Measurements from ENCODE around the gene FABP6.

FABP6 gene

DNA sequence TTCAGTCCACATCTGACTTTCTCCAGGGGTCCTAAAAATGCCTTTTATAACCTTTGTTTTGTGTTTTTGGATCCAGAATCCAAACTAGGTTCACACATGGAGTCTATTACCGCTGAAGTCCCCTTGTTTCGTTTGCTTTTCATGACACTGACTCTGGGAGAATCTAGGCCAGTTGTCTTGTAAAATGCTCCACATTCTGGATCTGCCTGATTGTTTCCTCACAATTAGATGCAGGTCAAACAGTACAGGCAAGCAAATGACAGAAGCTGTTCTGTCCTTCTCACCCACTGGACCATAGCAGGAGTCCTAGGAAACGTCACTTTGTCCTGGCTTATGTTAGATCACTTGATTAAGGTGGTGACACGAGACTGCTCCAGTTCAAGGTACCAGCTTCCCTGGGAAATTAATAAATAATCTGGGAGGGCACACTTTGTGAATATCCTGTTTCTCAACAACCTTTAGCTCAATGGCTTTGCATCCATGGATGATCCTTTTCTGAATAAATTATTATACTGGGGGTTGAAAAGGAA is 34.1 kb downstream of the FABP6 start:
- DNase-seq = no peak

DNA sequence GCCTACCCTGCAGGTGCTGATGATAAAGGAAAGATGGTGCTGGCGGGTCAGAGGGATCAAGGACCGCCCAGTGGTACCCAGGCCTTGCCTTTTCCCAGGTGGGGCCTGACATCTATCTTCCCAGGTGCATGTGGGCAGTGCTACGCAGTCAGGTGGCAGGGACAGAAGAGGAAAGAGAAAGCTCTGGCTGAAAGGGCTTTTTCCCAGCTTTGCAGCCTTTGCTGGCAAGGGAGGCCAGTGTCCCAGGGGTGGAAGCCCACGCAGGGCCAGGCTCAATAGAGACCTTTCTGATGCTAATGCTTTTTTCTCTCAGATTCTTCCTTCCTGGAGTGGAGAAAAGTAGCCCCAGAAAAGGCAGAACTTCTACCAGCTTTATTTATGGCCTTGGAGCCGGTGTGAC is 36.7 kb downstream of the FABP6 start:
- DNase-seq = no peak

DNA sequence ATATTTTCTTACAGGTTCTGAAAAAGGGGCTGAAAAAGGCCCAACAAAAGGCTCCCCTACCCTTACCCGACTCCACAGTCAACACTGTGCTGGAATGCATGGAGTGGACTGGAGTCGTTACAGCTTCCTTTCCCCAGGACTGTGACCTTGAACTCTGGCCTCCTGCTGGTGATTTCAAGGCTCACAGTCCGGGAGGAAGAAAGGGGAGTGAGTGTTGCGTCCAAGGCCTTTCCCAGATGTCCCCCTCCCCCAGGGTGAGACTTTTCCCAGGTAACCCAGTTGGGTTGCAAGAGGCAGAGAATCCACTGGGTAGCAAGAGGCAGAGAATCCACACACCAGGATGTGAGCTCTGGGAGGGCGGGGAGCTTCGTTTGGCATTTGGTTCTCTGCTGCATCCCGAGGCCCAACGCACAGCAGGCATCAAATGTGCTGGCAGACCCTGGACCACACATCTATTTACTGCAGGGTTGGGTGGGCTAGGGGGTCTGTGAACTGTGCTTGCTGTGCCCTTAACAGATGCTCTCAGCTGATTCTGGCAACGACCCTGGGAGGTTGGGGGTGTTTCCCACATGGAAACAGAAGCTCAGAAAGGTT is 37.5 kb downstream of the FABP6 start:
- DNase-seq = no peak

DNA sequence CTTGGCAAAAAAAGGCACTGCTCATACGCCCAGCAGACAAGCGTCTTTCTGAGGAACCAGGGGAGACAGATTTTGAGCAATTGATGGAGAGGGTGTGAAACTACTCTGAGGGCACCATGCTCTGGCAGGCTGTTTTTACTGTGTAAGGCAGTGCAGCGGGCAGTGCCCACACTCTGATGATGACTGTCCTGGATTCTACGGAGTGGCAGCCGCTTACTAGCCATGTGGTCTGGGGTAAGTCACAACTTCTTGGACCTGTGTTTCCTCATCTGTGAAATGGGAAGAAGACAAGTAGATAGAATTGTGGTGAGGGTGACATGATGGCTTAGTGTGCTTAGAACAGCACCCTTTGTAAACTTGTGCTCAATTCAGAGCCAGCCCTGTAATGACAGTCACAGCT is 38.8 kb downstream of the FABP6 start:
- DNase-seq = no peak

DNA sequence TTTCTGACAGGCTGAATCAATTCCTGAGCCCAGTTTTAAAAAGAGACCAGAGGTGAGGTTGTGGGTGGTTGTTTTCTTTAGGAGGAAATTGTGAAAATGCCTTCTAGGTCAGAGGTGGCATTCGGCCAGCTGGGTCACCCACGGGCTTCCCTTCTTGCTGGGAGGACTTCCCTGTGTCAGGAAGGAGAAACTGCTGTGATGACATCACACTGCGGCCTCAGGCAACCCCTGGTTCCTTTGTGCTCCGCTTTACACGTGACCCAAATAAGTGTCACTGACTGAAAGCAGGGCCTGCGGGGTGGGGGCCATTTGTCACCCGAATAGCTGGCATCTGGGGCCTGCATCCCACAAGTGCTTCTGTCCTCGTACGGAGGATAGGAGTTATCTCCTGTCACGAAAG is 39.7 kb downstream of the FABP6 start:
- DNase-seq = no peak

DNA sequence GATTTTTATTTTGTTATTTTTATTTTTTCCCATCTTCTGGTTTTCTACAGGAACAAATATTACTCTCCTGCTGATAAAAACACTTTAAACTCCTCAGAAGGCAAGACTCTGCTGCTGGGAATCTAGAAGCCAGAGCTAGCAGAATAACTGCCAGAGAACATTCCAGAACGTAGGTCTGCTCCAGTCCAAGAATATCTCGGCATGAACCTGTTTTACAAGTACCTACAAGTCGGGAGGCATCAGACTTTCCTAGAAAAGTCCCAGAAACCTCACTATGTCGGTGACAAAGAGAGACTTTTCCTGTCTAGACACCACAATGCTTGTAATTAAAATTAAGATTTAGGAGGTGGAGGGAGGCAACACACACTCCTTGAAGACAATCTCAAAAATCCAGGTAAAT is 41.4 kb downstream of the FABP6 start:
- DNase-seq = no peak

DNA sequence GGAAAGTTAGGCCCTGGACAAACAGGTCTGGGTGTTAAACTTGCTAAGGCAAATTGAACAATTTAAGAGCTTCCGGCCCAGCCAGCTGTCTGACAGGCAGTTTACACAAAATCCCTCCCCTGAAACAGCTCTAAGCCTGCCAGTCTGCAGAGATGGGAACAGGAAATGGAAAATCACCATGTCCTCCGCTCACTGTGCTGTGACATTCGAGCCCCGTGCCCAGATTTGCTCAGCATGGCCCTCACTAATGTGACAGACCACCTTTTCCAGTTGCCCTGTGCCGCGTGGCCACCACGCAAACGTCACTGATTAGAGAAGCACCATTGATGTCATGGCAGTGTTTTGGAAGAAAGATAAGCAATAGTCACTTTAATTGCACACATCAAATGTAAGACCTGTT is 42.1 kb downstream of the FABP6 start:
- no peak for DNase-seq

DNA sequence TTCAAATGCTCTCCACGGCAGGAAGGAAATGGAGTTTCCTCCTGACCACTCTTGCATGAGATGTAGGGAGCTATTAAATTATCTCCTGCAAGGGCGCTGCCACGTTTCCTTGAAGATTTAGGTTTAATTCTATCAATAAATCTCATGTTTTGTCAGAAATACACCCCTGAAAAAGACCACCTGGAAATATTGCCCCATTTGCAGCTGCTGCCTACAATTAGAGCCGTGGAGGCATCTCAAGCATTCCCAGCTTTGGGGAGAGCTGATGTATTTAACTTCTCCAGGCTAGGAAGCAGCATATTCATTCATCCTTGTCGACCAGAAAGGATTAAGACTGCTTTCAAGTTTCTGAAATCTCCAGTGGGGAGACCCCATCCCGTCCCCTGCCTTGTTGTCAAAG is 42.5 kb downstream of the FABP6 start:
- no peak for DNase-seq

DNA sequence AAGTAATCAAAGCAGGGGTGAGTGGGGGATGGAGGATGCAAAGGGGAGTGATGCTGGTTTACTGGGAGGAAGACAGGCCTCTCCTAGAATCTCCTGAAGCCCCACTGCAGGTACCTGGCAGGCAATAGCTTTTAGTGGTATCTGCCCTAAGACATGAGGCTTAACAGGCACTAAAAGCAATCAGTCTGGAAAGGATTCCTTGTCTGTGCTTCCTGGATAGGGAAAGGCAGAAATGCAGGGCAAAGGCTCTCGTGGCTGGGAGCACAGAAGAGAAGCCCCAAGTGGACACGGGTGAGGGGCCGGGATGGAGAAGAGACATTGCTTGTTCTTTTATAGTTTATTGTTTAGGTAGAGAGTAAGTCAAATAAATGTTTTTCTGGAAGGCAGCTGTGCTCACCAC is 43.0 kb downstream of the FABP6 start:
- no peak for DNase-seq

DNA sequence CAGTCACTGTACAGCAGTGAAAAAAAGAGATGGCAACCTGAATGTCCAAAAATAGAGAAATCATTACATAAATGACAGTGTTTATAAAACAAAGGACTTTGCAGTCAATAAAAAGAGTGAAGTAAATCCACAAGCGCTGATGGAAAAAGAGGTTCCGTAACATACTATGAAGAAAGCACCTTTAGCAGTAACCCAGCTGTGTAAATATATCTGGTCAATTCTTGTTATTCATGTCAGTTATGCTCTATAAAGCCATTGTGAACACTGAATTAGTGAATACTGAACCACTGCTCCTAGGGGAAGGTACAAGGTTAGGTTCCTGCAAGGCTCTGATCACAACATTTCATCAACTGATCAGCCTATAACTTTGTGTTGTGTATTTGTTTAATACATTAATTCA is 43.6 kb downstream of the FABP6 start:
- no peak for DNase-seq

DNA sequence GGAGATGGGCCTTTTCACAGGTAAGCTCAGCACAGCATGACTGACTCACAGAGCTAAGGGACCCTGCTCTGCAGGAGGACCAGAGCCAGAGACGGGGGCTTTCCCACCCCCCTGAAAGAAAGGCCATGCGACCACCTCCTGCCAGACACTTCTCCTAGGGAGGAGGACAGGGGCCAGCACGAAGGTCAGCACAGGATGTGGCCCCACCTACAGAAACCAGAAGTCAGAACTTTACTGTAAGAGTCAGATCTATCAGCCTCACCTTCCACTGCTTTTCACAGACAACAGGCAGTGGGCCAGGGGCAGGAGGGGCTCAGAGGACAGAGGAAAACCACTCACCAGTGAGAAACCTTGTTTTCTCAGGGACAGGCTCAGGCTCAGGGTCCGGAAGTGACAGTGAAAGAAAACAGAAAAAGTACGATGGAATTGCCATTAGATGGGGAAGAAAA is 45.2 kb downstream of the FABP6 start:
- DNase-seq = no peak

DNA sequence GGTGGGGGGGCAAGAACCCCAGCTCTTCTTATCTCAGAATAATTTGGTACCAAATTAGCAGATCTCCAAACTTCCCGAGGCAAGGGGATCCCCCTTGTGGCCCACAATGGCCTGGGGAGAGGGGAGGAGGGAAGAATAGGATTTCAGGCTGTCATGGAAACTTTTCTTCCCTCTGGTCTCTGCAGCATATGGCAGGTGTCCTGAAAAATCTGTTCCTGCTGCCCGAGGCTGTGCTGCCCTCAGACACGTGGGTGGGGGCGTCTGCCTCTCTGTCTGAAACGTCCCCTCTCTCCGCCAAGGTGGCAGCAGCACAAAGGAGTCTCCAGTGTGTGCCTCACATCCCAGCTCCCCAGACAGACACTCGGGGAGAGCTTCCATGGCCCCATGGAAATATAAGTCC is 49.0 kb downstream of the FABP6 start:
- no peak for DNase-seq

DNA sequence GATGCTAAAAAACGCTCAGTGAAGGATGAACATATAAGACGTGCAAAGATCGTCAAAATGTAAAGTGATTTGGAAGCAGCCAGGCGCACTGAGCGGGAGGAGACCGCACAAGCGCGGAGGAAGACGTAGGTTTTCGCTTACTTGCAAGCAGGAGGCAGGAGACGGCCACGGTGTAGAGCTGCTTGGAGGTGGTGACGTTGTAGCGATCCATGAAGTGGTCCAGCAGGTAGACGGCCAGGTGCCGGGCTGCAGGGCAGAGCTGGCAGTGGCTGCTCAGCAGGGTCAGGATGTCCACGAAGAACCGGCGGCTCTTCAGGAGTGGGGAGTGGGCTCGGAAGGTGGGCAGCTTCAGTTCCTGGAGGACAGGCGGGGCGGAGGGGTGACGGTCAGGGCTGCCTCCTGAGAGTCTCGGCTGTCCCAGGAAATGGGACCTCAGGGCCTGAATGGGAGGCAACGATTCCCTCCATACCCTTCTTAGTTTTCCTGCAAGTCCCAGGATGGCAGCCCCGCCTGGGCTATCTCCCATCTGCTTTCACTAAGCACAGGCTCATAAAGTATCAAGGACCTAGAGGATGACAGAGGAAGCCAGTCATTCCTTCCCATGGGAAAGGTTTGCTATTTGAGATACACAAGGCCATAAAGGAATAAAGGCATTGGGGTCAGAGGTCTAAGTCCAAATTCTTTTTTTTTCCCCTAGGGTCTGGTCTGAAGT is 51.2 kb downstream of the FABP6 start:
- no peak for DNase-seq

DNA sequence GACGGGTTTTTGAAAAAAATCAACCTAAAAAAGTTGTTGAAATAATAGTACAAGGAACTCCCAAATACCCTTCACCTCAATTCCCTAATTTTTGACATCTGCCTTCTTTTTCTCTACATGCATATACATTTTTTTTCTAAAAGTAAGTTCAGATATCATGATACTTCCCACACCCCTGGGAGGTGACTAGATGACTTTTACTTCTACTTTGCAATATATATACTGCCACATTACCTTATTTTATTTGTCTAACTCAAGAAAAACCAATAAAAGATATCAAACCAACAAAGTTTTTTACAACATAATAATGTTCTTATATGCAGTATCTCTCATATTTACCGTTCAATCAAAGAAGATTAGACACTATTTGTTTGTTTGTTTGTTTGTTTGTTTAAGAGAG is 52.0 kb downstream of the FABP6 start:
- DNase-seq = no peak

DNA sequence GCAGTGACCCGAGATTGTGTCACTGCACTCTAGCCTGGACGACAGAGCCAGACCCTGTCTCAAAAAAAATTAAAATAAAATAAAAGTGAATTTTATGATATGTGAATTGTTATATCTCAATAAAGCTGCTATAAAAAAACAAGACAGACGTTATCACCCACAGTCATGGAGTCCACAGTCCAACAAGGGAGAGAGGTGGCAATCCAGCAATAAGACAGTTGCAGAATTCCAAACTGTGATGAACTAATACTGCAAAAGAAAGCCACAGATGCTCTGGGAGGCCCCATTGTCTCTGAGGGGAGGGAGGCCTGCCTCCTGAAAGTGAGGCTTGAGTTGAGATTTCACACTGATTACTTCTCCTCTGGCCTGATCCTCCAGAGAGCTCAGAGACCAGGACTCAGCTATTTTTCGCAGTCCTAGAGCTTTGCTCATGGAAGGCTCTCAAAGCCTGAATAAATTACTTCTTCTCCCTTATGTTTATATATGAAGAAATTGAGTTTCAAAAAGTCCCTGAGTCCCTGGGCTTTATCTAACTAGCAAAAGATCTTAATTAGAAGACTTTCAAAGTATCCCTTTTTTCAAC is 55.1 kb downstream of the FABP6 start:
- no peak for DNase-seq

DNA sequence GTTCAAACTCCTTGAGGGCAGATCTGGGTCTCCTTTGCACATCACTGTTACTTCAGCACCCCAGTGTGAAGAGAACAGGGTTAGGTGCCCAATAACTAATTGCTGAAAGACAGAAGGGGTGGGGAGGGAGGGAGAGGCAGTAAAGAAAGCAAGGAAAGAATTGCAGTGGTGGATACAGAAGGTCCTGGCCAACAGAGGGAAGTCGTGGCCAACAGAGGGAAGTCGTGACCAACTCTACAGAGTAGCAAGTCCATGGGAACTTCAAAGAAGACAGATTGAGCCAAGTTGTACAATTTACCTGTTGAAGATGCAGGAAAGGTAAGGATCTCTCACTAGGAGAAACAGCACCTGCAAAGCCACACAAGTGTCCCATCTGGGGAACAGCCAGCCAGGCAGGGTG is 56.0 kb downstream of the FABP6 start:
- no peak for DNase-seq

DNA sequence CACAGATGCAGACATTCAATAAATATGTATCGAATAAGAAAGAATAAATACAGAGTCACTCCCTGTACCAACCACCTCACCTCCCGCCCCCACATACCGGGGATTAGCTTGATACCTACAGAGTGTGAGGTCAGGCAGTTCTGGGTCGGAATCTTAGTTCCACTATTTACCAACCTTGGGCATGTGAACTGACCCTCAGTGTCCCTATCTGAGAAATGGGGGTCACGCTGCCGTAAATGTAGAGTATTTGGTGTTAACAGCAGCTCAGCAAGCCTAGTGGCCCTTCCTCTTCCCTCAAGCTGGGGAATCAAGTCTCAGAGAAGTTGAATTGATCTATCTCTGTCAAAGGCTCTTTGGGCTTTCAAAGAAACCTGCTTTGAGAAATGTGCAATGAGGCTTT is 57.6 kb downstream of the FABP6 start:
- no peak for DNase-seq

DNA sequence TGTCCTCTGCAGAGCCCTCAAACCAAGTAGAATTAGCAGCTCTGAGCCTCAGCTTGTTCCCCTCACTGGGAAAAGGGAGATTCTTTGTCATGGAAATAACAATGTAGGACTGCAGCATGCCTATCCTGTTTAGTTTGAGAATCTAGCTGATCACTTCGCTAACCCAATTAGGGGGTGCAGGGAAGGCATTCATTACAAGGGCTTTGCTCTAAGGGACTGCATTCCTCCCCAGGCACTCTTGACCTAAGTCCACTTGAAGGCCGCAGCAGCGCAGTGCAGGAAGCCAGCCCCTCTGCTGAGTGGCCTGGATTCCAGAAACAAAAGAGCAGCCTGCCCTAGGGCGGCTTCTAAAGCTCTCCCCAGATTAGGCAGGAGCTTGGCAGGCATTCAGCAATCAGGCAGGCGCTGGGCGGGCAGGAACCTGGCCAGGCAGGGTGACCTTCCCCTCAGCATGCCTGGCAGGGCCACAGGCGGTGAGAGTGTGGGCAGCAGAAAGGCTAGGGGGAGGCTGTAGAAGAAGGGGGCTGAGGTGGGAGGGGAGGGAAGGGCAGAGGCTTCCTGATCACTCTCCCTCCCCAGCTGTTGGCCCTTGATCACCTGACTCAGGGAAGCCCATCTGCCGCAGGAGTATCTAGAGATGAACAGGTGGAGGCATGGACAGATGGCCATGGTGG is 58.2 kb downstream of the FABP6 start:
- no peak for DNase-seq
